HG03175 (cell line): Measurements from ENCODE around the gene CCR8.
"Not testable (repeated sequence)": the region's sequence is repeated elsewhere in the genome, so short reads cannot be mapped to it uniquely, and the experiment has no call there.

Experiments used
- ATAC-seq: cut with Tn5 transposase; IDR thresholded peaks from one replicate; pipeline ENCODE4 v1.9.1; 2021; ENCODE audit warnings: mild to moderate bottlenecking, moderate library complexity; ENCODE audit not compliant: unreplicated experiment

CCR8 gene

GRCh38 chr3:39346785-39347585 is 17.5 kb downstream of the CCR8 start:
- peak; percentile 78 for ATAC-seq

- no peak for ATAC-seq
Measured at GRCh38 chr3:39347586-39347876, 18.0 kb downstream of the CCR8 start.

- no peak for ATAC-seq
Measured at GRCh38 chr3:39349080-39349479, 19.6 kb downstream of the CCR8 start.

- no peak for ATAC-seq
Measured at GRCh38 chr3:39350714-39351113, 21.2 kb downstream of the CCR8 start.

GRCh38 chr3:39351134-39351533 is 21.6 kb downstream of the CCR8 start:
- not testable (repeated sequence) for ATAC-seq

GRCh38 chr3:39353168-39353927 is 23.8 kb downstream of the CCR8 start:
- not testable (repeated sequence) for ATAC-seq

- ATAC-seq: no peak
Measured at GRCh38 chr3:39358333-39358732, 28.8 kb downstream of the CCR8 start.

- no peak for ATAC-seq
Measured at GRCh38 chr3:39361252-39361927, 31.9 kb downstream of the CCR8 start.

- ATAC-seq: no peak
Measured at GRCh38 chr3:39362192-39362591, 32.7 kb downstream of the CCR8 start.

GRCh38 chr3:39362812-39363211 is 33.3 kb downstream of the CCR8 start:
- ATAC-seq: no peak

- ATAC-seq: not testable (repeated sequence)
Measured at GRCh38 chr3:39370450-39370849, 40.9 kb downstream of the CCR8 start.

- no peak for ATAC-seq
Measured at GRCh38 chr3:39372833-39373232, 43.3 kb downstream of the CCR8 start.

GRCh38 chr3:39376959-39377634 is 47.6 kb downstream of the CCR8 start:
- no peak for ATAC-seq

- ATAC-seq: peak; percentile 70
Measured at GRCh38 chr3:39378088-39378487, 48.6 kb downstream of the CCR8 start.

- ATAC-seq: no peak
Measured at GRCh38 chr3:39378957-39379777, 49.7 kb downstream of the CCR8 start.

- no peak for ATAC-seq
Measured at GRCh38 chr3:39379778-39380155, 50.3 kb downstream of the CCR8 start.

- no peak for ATAC-seq
Measured at GRCh38 chr3:39381432-39381831, 51.9 kb downstream of the CCR8 start.
